CD8-positive, alpha-beta memory T cell (primary cell): Measurements from ENCODE around the gene ZKSCAN1. TPM values are rescaled to one million over a fixed set of nuclear protein-coding genes. Genes with fewer than 3 reads are reported as not detected.
A peak's percentile ranks its signal among the peaks of the same experiment; 100 is the strongest.

Experiments used
- CTCF ChIA-PET: fragments of 350-600 bp; sonication (Branson Sonifier 250); formaldehyde crosslinking; loops from one replicate; lab custom pipeline; 2021; ENCODE audit warnings: antibody characterized with exemption; lab: Charles Lee
- POLR2A ChIA-PET: fragments of 350-600 bp; sonication (Branson Sonifier 250); formaldehyde crosslinking; loops from one replicate; lab custom pipeline; 2021; ENCODE audit warnings: antibody characterized with exemption; lab: Charles Lee
- DNase-seq, 5 donors: peaks; one replicate each; pipeline versions ENCODE4 v3.0.0 to v3.0.0-alpha.2; 2020 to 2022; ENCODE audit warnings: mixed read lengths in 1 of 5
- H3K27ac ChIP-seq: one replicate; pipeline ENCODE4 v1.7.0; 2013; ENCODE audit warnings: low read depth, mild to moderate bottlenecking, low read length, moderate library complexity
- H3K27me3 ChIP-seq: 2 replicates; pipeline ENCODE4 v1.7.0; 2013; ENCODE audit warnings: low read length, mild to moderate bottlenecking; ENCODE audit not compliant: insufficient read depth, poor library complexity, severe bottlenecking
- H3K36me3 ChIP-seq: 2 replicates; pipeline ENCODE4 v1.7.0; 2013; ENCODE audit warnings: mild to moderate bottlenecking, low read length, moderate library complexity; ENCODE audit not compliant: insufficient read depth
- H3K4me1 ChIP-seq: 2 replicates; pipeline ENCODE4 v1.7.0; 2013; ENCODE audit warnings: mild to moderate bottlenecking, low read length, moderate library complexity; ENCODE audit not compliant: insufficient read depth
- H3K4me3 ChIP-seq: 2 replicates; pipeline ENCODE4 v1.7.0; 2013; ENCODE audit warnings: mild to moderate bottlenecking, low read length
- H3K9me3 ChIP-seq: 2 replicates; pipeline ENCODE4 v1.7.0; 2013; ENCODE audit warnings: mild to moderate bottlenecking, low read length
- H3K27ac Mint-ChIP-seq, 8 donors: one replicate each; pipeline ENCODE4 v1.8.0; 2020 to 2021; ENCODE audit warnings: mixed read lengths in 8 of 8, mild to moderate bottlenecking in 6 of 8, inconsistent platforms in 3 of 8, moderate library complexity in 3 of 8
- H3K27me3 Mint-ChIP-seq, 2 donors: one replicate each; pipeline ENCODE4 v1.8.0; 2020 to 2021; ENCODE audit warnings: mixed read lengths in 2 of 2, mild to moderate bottlenecking in 1 of 2, moderate library complexity in 1 of 2
- H3K36me3 Mint-ChIP-seq, 3 donors: one replicate each; pipeline ENCODE4 v1.8.0; 2020 to 2021; ENCODE audit warnings: mixed read lengths in 3 of 3, inconsistent platforms in 1 of 3, mild to moderate bottlenecking in 1 of 3
- H3K4me1 Mint-ChIP-seq, 3 donors: one replicate each; pipeline ENCODE4 v1.8.0; 2020 to 2021; ENCODE audit warnings: mixed read lengths in 3 of 3, inconsistent platforms in 1 of 3, mild to moderate bottlenecking in 1 of 3
- H3K4me3 Mint-ChIP-seq, 7 donors: one replicate each; pipeline ENCODE4 v1.8.0; 2020 to 2021; ENCODE audit warnings: mixed read lengths in 7 of 7, mild to moderate bottlenecking in 6 of 7, moderate library complexity in 4 of 7, inconsistent platforms in 2 of 7
- H3K9me3 Mint-ChIP-seq, 5 donors: one replicate each; pipeline ENCODE4 v1.8.0; 2020 to 2022; ENCODE audit warnings: mixed read lengths in 5 of 5, mild to moderate bottlenecking in 3 of 5, moderate library complexity in 2 of 5, inconsistent platforms in 1 of 5
- polyA plus RNA-seq: library from polyadenylated mRNA; unstranded; fragments of 300-500 nt; fragmentation: Illumina TruSeq; gene quantifications from one replicate; pipeline ENCODE4 v1.2.3, GENCODE V29; 2021
- total RNA-seq, 2 experiments: library from RNA; stranded (reverse); gene quantifications; one replicate each; pipeline ENCODE4 v1.2.3, GENCODE V29; 2021

Gene ZKSCAN1
- total and polyA plus RNA-seq, 3 experiments from 2014 or later, result 48.4 to 57.9 (median 53.4) TPM

- Histone ChIP-seq H3K27ac (no peak overlapping the region), H3K9me3 (no peaks in the 10 kb centered on the region), H3K27me3 (no peaks in the 10 kb centered on the region), H3K4me3 (no peak overlapping the region), H3K36me3 (peaks cover 17% of the 10 kb centered on the region), H3K4me1 (no peaks in the 10 kb centered on the region)
- H3K9me3 Mint-ChIP-seq, result no peaks in the 10 kb centered on the region
- H3K27ac Mint-ChIP-seq, result peak overlapping the region in 1 of 8 donors; percentile 29
- ChIA-PET CTCF (interaction anchor here (0.5 kb wide), 1 partner anchor 400 kb away, joined by 4 read pairs; no protein-coding TSS in a partner anchor), POLR2A (no interaction called here)
- peaks cover 11 to 26% (median 26%) of the 10 kb centered on the region in 3 donors for H3K4me1 Mint-ChIP-seq
- H3K27me3 Mint-ChIP-seq, result no peaks in the 10 kb centered on the region
- H3K36me3 Mint-ChIP-seq, result peaks cover 4 to 66% (median 7%) of the 10 kb centered on the region in 3 donors
- DNase-seq, result no peak
- no peak overlapping the region for H3K4me3 Mint-ChIP-seq
Measured at GRCh38 chr7:100024020-100024619, 8.7 kb downstream of the ZKSCAN1 start.

GRCh38 chr7:100027197-100027596 lies 11.8 kb downstream of the ZKSCAN1 start:
- H3K36me3 Mint-ChIP-seq, result peaks cover 13 to 80% (median 21%) of the 10 kb centered on the region in 3 donors
- H3K9me3 Mint-ChIP-seq, result no peaks in the 10 kb centered on the region
- H3K27ac Mint-ChIP-seq, result no peak overlapping the region
- DNase-seq, result no peak
- no peak overlapping the region for H3K27ac ChIP-seq
- H3K4me3 ChIP-seq, result no peak overlapping the region
- no peaks in the 10 kb centered on the region for H3K27me3 Mint-ChIP-seq
- no peaks in the 10 kb centered on the region for H3K27me3 ChIP-seq
- H3K9me3 ChIP-seq, result no peaks in the 10 kb centered on the region
- no peak overlapping the region for H3K4me3 Mint-ChIP-seq
- H3K4me1 ChIP-seq, result no peaks in the 10 kb centered on the region
- peaks cover 2 to 4% (median 3%) of the 10 kb centered on the region in 3 donors for H3K4me1 Mint-ChIP-seq
- ChIA-PET CTCF (interaction anchor here (1.2 kb wide), 1 partner anchor 12 kb away, joined by 3 read pairs; the partner anchor contains the start of gene ZKSCAN1), POLR2A (no interaction called here)
- peaks cover 34% of the 10 kb centered on the region for H3K36me3 ChIP-seq

DNA sequence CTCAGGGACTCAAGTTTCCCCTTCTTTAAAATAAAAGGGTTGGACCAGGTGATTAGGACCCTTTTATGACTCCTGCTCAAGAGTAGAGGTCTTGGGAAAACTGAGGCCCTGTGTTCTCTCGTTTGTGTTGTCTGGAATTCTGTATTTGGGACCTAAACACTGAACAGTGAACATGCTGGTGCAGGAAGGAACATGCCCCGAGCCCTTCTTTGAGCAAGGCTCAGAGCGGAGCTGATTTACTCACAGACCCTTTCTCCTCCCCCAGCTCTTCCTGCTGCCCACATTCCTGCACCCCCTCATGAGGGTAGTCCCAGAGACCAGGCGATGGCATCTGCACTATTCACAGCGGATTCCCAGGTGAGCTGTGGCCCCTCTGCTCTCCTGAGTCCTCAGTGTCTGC lies 14.2 kb downstream of the ZKSCAN1 start:
- POLR2A ChIA-PET, result no interaction called here
- no peak overlapping the region for H3K27ac ChIP-seq
- H3K36me3 ChIP-seq, result peaks cover 39% of the 10 kb centered on the region
- Mint-ChIP-seq H3K4me3 (peak overlapping the region in 1 of 7 donors; percentile 40), H3K9me3 (no peaks in the 10 kb centered on the region), H3K4me1 (no peaks in the 10 kb centered on the region), H3K27ac (peak overlapping the region in 1 of 8 donors; percentile 27), H3K27me3 (no peaks in the 10 kb centered on the region), H3K36me3 (peaks cover 9 to 79% (median 16%) of the 10 kb centered on the region in 3 donors)
- H3K4me3 ChIP-seq, result no peak overlapping the region
- DNase-seq, result no peak
- CTCF ChIA-PET, result interaction anchor here (1.5 kb wide), 1 partner anchor 103 kb away, joined by 3 read pairs; no protein-coding TSS in a partner anchor
- H3K4me1 ChIP-seq, result no peaks in the 10 kb centered on the region
- H3K9me3 ChIP-seq, result no peaks in the 10 kb centered on the region
- no peaks in the 10 kb centered on the region for H3K27me3 ChIP-seq

- no peak for DNase-seq
- ChIA-PET POLR2A (interaction anchor here (0.6 kb wide), 1 partner anchor 70 kb away, joined by 7 read pairs; no protein-coding TSS in a partner anchor), CTCF (interaction anchor here (1.0 kb wide), 2 partner anchors 27 to 116 kb away, joined by 3 read pairs; no protein-coding TSS in a partner anchor)
- no peak overlapping the region for H3K27ac ChIP-seq
- Mint-ChIP-seq H3K9me3 (no peaks in the 10 kb centered on the region), H3K4me1 (no peaks in the 10 kb centered on the region), H3K27ac (peak overlapping the region in 1 of 8 donors; percentile 3), H3K36me3 (peaks cover 9 to 79% (median 26%) of the 10 kb centered on the region in 3 donors), H3K27me3 (no peaks in the 10 kb centered on the region), H3K4me3 (no peak overlapping the region)
- no peaks in the 10 kb centered on the region for H3K9me3 ChIP-seq
- H3K27me3 ChIP-seq, result no peaks in the 10 kb centered on the region
- no peaks in the 10 kb centered on the region for H3K4me1 ChIP-seq
- peaks cover 36% of the 10 kb centered on the region for H3K36me3 ChIP-seq
- no peak overlapping the region for H3K4me3 ChIP-seq
Measured at GRCh38 chr7:100033526-100033925, 18.1 kb downstream of the ZKSCAN1 start.

- H3K9me3 ChIP-seq, result no peaks in the 10 kb centered on the region
- no peaks in the 10 kb centered on the region for H3K4me1 Mint-ChIP-seq
- H3K27me3 ChIP-seq, result no peaks in the 10 kb centered on the region
- H3K27ac Mint-ChIP-seq, result peak overlapping the region in 1 of 8 donors; percentile 10
- CTCF ChIA-PET, result no interaction called here
- no peaks in the 10 kb centered on the region for H3K4me1 ChIP-seq
- peaks cover 29% of the 10 kb centered on the region for H3K36me3 ChIP-seq
- H3K27ac ChIP-seq, result no peak overlapping the region
- no peaks in the 10 kb centered on the region for H3K27me3 Mint-ChIP-seq
- H3K4me3 ChIP-seq, result no peak overlapping the region
- no peak for DNase-seq
- H3K9me3 Mint-ChIP-seq, result no peaks in the 10 kb centered on the region
- peaks cover 8 to 69% (median 26%) of the 10 kb centered on the region in 3 donors for H3K36me3 Mint-ChIP-seq
- no peak overlapping the region for H3K4me3 Mint-ChIP-seq
- POLR2A ChIA-PET, result no interaction called here
Measured at GRCh38 chr7:100034871-100035510, 19.6 kb downstream of the ZKSCAN1 start.

DNA sequence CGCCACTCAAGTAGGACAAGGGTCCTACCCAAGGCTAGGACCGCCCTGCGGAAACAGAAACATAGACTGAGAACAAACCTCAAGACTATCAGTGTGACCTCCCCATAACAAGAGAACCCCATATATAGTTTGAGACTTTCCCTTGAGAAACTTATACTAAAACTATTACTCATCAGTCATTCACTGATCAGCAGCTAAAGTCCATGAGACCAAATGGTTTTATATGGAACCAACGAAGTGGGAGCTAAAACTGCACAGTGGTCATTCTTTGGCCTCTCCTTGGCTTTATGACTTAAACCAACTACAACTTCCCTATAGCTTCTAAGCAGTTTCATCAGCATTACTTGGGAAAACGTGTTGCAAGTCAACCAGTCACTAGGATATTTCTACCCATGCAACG lies 20.5 kb downstream of the ZKSCAN1 start:
- POLR2A ChIA-PET, result no interaction called here
- Mint-ChIP-seq H3K9me3 (no peaks in the 10 kb centered on the region), H3K27me3 (no peaks in the 10 kb centered on the region), H3K27ac (no peak overlapping the region), H3K4me1 (peaks cover 1 to 7% (median 6%) of the 10 kb centered on the region in 3 donors), H3K4me3 (no peak overlapping the region), H3K36me3 (peaks cover 1 to 60% (median 19%) of the 10 kb centered on the region in 3 donors)
- H3K27ac ChIP-seq, result no peak overlapping the region
- no peak overlapping the region for H3K4me3 ChIP-seq
- CTCF ChIA-PET, result no interaction called here
- DNase-seq, result no peak
- H3K4me1 ChIP-seq, result no peaks in the 10 kb centered on the region
- peaks cover 24% of the 10 kb centered on the region for H3K36me3 ChIP-seq
- H3K9me3 ChIP-seq, result no peaks in the 10 kb centered on the region
- H3K27me3 ChIP-seq, result no peaks in the 10 kb centered on the region

DNA sequence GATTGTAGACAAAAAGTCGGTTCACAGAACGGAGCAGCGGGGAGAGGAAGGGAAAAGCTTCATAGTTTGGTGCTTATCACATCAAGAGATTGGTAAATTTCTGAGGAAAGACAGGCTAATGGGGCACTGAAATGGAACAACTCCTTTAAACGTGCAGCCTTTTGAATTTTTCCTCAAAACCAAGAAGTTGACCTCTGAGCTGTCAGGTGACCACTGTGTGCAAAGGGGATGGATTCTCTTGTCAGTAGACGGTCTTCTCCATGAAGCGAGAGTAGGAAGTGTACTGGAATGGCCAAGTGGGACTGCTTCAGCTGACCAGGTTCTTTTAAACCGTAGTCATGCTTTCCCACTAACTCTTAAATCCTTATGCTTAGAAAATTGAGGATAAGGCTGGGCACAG lies 22.9 kb downstream of the ZKSCAN1 start:
- no peaks in the 10 kb centered on the region for H3K4me1 ChIP-seq
- DNase-seq, result no peak
- peaks cover 0 to 41% (median 11%) of the 10 kb centered on the region in 3 donors for H3K36me3 Mint-ChIP-seq
- H3K27me3 Mint-ChIP-seq, result no peaks in the 10 kb centered on the region
- H3K4me3 ChIP-seq, result no peak overlapping the region
- H3K27ac Mint-ChIP-seq, result peak overlapping the region in 1 of 8 donors; percentile 27
- H3K4me3 Mint-ChIP-seq, result no peak overlapping the region
- peaks cover 14% of the 10 kb centered on the region for H3K36me3 ChIP-seq
- ChIA-PET POLR2A (no interaction called here), CTCF (no interaction called here)
- H3K9me3 ChIP-seq, result no peaks in the 10 kb centered on the region
- H3K27ac ChIP-seq, result no peak overlapping the region
- H3K27me3 ChIP-seq, result no peaks in the 10 kb centered on the region
- peaks cover 0 to 2% (median 0%) of the 10 kb centered on the region in 5 donors for H3K9me3 Mint-ChIP-seq
- peaks cover 10 to 15% (median 13%) of the 10 kb centered on the region in 3 donors for H3K4me1 Mint-ChIP-seq

DNA sequence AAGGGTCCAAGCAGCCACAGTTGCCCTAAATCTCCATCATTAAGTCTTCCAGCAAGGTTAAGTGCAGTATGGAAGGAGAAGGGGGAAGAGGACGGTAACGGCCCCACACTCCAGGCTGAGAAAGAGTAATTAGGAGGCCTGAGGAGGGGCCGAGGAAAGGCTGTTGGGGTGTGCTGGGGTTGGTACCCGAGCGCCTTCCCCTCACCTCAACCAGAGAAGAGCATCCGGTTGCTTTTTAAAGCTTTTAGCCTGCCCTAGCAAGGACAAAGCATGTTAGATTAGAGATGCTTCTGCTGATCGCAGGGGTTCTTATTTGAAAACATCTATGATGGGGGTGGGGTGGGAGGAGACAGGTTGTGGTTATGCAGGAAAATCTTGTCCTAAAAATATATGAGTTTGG lies 25.2 kb downstream of the ZKSCAN1 start:
- no peaks in the 10 kb centered on the region for H3K27me3 ChIP-seq
- Mint-ChIP-seq H3K27ac (peak overlapping the region in 3 of 8 donors; percentile 11 to 76 (median 60)), H3K4me3 (peak overlapping the region in 1 of 7 donors; percentile 10), H3K4me1 (peaks cover 10 to 19% (median 13%) of the 10 kb centered on the region in 3 donors), H3K36me3 (peaks cover 0 to 19% (median 7%) of the 10 kb centered on the region in 3 donors), H3K27me3 (no peaks in the 10 kb centered on the region), H3K9me3 (peaks cover 0 to 2% (median 0%) of the 10 kb centered on the region in 5 donors)
- H3K27ac ChIP-seq, result no peak overlapping the region
- CTCF ChIA-PET, result interaction anchor here (1.2 kb wide), 1 partner anchor 9 kb away, joined by 4 read pairs; the partner anchor contains the start of gene ZSCAN21
- H3K4me3 ChIP-seq, result no peak overlapping the region
- H3K9me3 ChIP-seq, result no peaks in the 10 kb centered on the region
- POLR2A ChIA-PET, result no interaction called here
- no peaks in the 10 kb centered on the region for H3K4me1 ChIP-seq
- no peak for DNase-seq
- no peaks in the 10 kb centered on the region for H3K36me3 ChIP-seq
